ENCODE results near the gene SCTR. TPM values are rescaled to one million over a fixed set of nuclear protein-coding genes. Genes with fewer than 3 reads are reported as not detected.
A peak's percentile ranks its signal among the peaks of the same experiment; 100 is the strongest.

SCTR gene
- total and polyA plus RNA-seq, 2 of the 13 experiments (the other 11 are each of a cell fraction or from before 2014, with no cell fraction given) = not detected

DNA sequence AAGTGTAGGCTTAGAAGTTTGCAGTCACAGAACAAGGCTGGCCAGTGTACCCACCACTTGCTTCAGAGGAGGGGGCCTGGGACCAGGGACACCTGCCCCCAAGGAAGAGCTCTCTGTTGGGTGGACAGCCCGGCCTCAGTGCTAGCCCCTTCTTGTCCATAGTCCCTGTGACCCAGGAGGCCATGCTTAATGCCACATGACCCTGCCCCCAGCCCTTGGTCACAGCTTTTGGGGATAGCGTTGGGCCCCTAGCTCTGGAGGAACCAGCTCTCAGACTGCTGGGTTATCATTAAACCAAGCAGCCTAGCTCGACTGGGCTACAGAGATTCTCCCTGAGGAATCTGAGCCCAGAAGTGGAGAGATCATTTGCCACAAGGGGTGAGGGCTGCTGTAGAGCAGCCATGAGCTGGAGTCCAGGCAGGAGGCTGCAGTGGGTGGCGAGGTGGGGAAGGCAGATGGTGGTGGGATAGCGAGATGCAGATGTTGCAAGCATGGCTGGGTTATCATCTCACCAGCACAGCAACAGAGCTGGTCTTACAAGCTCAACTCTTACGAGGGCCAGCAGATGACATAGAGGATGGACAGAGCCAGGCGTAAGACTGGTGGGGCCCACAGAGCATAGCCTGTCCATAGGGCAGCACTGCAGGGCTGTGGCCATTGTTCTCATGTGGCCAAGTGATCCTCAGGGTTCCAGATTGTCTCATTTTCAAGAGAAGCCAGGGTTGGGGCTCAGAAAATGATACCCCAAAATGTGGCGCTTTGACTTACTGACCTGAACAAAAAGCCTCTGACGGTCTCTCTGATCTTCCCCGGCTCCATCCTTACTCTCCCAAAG is 99.8 kb downstream of the SCTR start (continued):
- TF ChIP-seq, protein P1, sequence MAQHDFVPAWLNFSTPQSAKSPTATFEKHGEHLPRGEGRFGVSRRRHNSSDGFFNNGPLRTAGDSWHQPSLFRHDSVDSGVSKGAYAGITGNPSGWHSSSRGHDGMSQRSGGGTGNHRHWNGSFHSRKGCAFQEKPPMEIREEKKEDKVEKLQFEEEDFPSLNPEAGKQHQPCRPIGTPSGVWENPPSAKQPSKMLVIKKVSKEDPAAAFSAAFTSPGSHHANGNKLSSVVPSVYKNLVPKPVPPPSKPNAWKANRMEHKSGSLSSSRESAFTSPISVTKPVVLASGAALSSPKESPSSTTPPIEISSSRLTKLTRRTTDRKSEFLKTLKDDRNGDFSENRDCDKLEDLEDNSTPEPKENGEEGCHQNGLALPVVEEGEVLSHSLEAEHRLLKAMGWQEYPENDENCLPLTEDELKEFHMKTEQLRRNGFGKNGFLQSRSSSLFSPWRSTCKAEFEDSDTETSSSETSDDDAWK (CRISPR knock-in tag; IDR thresholded peaks at IDR 0.05) = no peak
- no peak for TF ChIP-seq FLYWCH1 (CRISPR knock-in tag; IDR thresholded peaks at IDR 0.05)
- TF ChIP-seq ZNF282 (IDR thresholded peaks at IDR 0.05; ENCODE audit: partially characterized antibody) = no peak
- TF ChIP-seq ZBTB25 (CRISPR knock-in tag; IDR thresholded peaks at IDR 0.05) = no peak
- no peak for TF ChIP-seq IRF9 (CRISPR knock-in tag; IDR thresholded peaks at IDR 0.05; ENCODE audit: borderline replicate concordance)
- TF ChIP-seq ERF (CRISPR knock-in tag; IDR thresholded peaks at IDR 0.05) = no peak
- TF ChIP-seq ZNF460 (CRISPR knock-in tag; IDR thresholded peaks at IDR 0.05; ENCODE audit: borderline replicate concordance) = no peak
- TF ChIP-seq EEA1 (CRISPR knock-in tag; IDR thresholded peaks at IDR 0.05; ENCODE audit: borderline replicate concordance) = no peak
- no peak for TF ChIP-seq ZNF674 (CRISPR knock-in tag; IDR thresholded peaks at IDR 0.05; ENCODE audit: low read depth)
- TF ChIP-seq DMTF1 (CRISPR knock-in tag; IDR thresholded peaks at IDR 0.05) = no peak
- TF ChIP-seq ZFP36L2 (CRISPR knock-in tag; IDR thresholded peaks at IDR 0.05) = 0 out of 2 replicates have a peak, but pooled peaks have one; percentile 17
- no peak for TF ChIP-seq TBL1XR1 (IDR thresholded peaks at IDR 0.05; ENCODE audit: borderline replicate concordance, low read length, partially characterized antibody)
- no peak for TF ChIP-seq ARID5B (CRISPR knock-in tag; IDR thresholded peaks at IDR 0.05)
- TF ChIP-seq CERS6 (CRISPR knock-in tag; IDR thresholded peaks at IDR 0.05) = no peak
- TF ChIP-seq MBNL3 (CRISPR knock-in tag; conservative IDR thresholded peaks at IDR 0.05) = no peak
